HFF-Myc (cell line): Measurements from ENCODE around the gene VWA3B.

Experiments
- DNase-seq: peaks from one replicate; pipeline ENCODE4 v3.0.0-alpha.2; 2011; ENCODE audit warnings: low read depth; ENCODE audit errors: extremely low read depth
- H3K4me3 ChIP-seq: replicated peaks from 2 replicates; pipeline ENCODE4 v1.5.1; 2011; ENCODE audit warnings: low read depth, mild to moderate bottlenecking, control low read depth, low read length
- TF ChIP-seq, protein P1 (sequence below): IDR thresholded peaks from 2 replicates; pipeline ENCODE4 v1.5.1; 2012; ENCODE audit warnings: mild to moderate bottlenecking, low read depth, low read length, control low read depth; ENCODE audit errors: missing control alignments

The VWA3B gene

DNA sequence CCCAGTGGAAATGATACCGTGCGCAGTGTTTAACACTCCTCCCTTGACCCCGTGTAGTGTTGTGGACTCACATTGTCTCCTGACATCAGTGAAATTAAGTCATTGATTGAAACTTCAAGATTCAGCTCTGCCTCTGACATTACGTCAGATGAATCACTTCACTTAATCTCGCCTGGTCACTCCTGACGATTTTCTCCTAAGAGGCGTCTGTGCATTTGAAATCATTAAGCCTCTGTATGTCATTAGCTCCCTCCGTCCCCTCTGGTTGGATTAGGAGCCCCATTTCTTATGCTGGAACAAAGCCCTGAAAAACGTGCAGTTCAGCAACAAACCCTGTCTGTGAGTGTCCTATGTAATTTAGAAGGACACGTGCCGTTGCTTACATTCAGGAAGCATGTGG is 222.6 kb downstream of the VWA3B start:
- DNase-seq: no peak
- H3K4me3 ChIP-seq: no peak overlapping the region
- TF ChIP-seq, protein P1, sequence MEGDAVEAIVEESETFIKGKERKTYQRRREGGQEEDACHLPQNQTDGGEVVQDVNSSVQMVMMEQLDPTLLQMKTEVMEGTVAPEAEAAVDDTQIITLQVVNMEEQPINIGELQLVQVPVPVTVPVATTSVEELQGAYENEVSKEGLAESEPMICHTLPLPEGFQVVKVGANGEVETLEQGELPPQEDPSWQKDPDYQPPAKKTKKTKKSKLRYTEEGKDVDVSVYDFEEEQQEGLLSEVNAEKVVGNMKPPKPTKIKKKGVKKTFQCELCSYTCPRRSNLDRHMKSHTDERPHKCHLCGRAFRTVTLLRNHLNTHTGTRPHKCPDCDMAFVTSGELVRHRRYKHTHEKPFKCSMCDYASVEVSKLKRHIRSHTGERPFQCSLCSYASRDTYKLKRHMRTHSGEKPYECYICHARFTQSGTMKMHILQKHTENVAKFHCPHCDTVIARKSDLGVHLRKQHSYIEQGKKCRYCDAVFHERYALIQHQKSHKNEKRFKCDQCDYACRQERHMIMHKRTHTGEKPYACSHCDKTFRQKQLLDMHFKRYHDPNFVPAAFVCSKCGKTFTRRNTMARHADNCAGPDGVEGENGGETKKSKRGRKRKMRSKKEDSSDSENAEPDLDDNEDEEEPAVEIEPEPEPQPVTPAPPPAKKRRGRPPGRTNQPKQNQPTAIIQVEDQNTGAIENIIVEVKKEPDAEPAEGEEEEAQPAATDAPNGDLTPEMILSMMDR: no peak

DNA sequence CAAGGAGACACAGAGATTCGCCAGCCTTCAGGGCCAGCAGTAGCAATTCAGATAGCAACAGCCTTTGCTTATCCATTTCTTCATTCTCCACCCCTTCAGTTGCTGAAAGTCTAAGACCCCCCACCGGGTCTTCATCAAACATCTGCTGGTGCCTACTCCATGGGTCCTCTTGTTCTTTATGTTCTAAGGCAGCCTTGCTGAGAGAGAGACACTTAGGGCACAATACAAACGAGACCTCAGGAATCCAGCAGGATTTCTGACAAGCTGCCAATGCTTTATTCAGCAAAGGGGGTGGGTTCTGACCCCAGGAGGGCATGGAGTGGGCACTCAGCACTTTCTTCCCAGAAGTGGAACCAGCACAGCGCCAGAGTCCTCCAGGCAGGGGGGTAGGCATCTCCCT is 223.0 kb downstream of the VWA3B start:
- TF ChIP-seq, protein P1: no peak
- DNase-seq: no peak
- H3K4me3 ChIP-seq: no peak overlapping the region

DNA sequence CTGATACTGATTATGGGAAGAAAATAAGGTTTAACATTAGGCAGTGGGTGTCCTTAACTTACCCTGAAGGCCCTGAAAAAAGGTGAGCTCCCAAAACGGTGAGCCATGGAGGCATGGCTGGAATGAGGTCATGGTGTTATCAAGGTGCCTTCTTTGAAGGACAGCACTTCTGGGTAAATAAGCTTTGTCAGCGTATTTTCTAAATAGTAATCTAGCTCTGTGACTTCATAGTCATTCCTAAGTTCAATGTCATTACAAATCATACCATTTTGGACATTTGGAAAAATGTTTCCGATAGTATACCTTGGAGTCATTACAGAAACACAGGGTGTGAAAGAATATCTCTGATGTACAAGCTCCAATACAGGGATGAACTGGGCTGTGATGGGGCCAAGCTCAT is 224.1 kb downstream of the VWA3B start:
- no peak for DNase-seq
- no peak overlapping the region for H3K4me3 ChIP-seq
- TF ChIP-seq, protein P1: no peak

DNA sequence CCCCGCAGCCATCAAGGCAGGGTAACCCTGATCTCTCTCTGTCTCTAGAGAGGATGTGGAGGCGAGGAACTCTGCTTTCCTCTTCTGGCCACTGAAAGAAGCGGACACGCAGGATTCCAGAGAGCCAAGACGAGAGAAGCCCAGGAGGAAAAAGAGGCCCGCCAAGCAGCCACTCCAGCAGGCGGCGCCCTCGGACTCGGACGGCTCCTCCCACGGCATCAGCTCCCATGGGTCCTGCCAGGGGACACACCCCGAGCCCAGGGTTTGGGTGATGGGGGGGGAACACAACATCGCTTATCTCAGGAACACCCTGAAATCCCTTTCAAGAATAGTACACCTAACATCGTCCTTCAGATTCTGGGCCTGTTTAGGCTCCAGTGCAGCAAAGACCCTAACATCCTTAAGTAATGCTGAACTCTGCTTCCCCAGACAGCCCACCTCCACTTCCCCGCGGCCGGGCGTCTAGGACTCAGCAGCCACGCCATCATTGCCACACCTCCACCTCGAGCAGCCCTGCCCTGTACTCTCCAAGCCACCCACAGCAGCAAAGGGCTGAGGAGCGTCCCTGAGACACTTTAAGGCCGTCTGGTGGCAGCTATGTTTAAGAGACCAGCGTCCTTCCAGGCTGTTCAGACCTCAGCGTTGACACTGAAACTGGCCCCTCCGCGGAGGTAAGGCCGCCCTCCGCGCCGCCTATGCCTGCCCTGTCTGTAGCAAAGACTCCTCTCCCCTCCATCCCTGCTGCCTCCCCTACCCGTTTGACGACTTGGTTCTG is 225.0 kb downstream of the VWA3B start:
- TF ChIP-seq, protein P1: peak; percentile 24
- no peak for DNase-seq
- no peak overlapping the region for H3K4me3 ChIP-seq

DNA sequence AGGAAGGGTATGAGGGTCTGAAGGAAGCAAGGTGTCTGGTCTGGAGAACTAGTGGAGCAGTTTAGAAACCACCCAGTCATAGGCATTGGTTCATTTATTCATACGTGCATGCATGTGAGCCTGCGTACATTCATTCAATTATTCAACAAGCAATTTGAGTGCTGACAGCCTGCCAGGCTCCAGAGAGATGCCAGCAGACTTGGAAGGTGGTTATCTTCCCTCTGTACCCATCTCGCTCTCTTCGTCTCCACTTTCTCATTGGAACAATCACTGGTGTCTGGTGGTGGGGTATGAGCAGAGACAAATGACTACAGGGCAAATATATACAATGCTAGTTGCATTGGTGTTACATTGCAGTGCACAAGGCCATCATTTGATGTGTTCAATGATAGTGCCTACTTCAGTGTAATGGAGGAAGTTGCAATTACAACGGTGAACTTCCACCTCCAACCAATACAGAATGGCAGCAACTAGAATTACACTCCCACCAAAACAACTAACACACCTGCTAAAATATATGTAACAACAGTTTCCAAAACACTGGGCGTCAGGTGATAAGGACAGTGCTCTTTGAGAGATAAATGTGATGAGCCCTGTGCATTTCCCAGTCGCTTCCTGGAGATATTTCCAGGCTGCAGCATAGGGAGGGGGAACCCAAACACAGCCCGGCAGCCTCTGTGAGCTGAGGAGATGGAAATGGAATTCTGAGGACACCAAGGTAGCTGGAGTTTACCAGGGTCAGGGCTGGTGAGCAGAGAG is 226.7 kb downstream of the VWA3B start:
- no peak overlapping the region for H3K4me3 ChIP-seq
- no peak for DNase-seq
- TF ChIP-seq, protein P1: no peak

DNA sequence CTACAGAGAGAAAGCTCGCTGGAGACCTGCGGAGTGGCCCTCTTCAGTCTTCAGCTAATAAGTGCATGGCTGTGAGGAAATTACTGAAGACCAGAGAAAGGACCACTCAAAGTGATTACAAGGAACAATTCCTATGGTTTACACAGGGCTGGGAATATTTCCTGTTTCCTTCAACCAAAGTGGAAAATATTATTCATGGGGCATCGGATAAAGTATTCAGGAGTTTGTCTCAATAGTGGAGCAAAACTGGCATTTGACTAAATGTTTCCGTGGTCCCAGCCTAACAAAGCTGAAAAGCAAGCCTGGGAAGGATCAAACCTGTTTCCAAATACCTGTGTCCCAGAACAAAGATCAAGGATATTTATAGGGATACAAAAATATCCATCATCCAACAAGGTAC is 227.3 kb downstream of the VWA3B start:
- TF ChIP-seq, protein P1: no peak
- no peak overlapping the region for H3K4me3 ChIP-seq
- no peak for DNase-seq

DNA sequence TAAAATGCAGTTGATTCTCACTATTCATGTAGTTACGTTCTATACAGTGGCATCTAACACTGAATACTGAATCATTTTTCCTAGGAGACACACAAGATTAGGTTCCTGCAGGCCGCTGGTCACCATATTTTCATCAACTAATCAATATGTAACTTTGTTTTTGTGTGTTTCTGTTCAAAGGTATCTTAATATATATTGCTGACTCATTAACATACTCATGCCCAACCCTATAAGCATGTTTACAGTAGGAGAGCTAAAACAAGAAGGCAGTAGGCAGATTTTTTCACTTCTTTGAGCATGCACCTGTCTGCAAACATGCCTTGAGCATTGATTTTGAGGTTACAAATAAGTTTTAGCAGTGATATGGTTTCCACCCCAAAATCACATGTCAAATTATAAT is 229.0 kb downstream of the VWA3B start:
- no peak overlapping the region for H3K4me3 ChIP-seq
- TF ChIP-seq, protein P1: no peak
- DNase-seq: no peak
